ENCODE results near the gene UGT2A3.

UGT2A3 gene

GRCh38 chr4:68909385-68909784 lies 42.2 kb downstream of the UGT2A3 start:
- no peak for DNase-seq

DNA sequence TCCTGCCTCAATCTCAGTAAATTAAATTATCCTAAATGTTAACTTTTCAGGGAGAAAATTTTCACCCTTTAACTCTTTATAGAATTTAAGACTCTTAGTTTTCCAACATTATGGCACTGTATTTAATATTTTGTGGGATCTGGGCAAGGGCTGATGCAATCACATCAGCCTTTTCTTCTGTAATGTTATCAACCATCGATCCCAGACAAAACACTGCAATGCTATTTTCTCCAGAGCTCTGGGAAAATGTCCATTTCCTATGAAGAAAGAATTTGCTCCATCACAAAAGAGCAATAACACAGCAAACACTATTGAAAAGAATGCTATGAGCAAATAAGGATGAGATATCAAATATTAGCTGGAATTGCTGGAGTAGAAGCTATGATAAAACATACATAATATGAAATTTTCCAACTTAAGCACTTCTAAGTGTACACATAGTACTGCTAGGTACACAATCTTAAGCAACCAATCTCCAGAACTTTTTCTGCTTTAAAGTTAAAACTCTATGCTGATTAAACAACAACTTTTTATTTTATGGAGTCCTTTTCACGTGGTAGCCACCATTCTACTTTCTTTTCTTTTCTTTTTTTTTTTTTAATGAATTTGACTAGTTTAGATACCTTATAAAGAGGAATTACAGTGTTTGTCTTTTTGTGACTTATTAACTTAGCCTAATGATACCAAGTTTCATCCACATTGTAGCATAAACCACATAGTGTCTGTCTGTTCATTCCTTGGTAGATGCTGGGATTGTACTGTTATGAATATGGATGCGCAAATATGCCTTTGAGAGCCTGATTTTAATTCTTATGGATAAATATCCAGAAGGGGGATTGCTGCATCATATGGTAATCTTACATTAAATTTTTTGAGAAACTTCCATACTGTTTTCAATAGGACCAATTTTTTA lies 43.6 kb downstream of the UGT2A3 start:
- no peak for DNase-seq

GRCh38 chr4:68907245-68907644 lies 44.4 kb downstream of the UGT2A3 start:
- no peak for DNase-seq

- no peak for DNase-seq
Observed at GRCh38 chr4:68906780-68907137, 44.8 kb downstream of the UGT2A3 start.

DNA sequence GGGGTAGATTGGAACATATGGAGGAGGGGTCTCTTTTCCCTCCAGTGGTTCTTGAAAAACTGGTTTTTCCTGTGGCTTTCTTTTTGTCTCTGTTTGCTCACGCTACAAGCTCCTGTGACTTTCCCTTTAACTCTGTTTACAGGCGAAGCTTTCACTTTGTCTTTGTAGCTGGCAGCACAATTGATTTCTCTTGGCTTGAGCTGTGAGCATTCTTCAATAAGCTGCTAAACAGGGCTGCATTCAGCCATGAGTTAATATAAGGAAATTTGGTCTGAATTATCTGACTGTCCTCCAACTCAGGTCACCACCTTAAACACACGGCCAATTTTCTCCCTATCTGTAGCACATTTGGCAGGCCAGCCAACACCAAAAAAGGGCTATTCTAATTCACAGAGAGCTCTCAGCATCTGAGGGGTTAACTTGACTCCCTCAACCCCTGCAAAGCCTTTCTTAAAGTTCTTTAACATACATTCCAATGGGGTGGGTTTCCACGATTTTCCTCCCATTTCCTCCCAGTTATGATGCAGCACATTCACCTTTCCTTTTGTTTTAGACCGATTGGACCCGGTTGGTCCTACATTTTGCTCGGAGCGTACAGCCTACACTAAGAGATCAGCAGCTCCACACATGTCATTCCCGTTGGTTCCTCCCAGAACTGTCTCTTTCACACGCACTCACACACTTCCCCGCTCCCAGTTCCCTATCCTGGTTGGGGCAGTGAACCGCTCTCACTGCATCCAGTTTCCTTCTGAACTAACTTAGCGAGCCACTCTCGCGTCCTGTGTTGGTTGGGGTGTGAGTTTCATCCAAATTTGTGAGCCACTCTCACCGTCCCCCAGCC lies 45.4 kb downstream of the UGT2A3 start:
- DNase-seq, result peak; percentile 85

- DNase-seq, result no peak
Observed at GRCh38 chr4:68905598-68905938, 46.0 kb downstream of the UGT2A3 start.

GRCh38 chr4:68904786-68905185 lies 46.8 kb downstream of the UGT2A3 start:
- peak; percentile 20 for DNase-seq

DNA sequence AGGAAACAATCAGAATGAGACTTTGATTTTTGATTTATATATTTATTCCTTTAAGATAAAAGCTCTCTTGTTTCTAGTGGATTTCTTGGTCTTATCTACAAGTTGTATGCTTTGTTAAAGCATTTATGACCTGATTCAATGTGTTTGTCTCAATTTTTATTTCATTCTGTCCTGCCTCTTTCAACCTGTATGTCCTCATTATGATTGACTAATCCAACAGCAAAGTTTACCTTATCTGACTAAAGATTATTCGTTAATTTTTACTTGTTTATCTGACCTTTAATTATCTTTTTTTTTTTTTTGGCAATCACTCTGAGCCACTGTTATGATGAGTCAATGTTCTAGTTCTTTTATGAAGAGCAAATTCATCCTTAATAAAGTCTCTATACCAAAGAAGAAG lies 54.9 kb downstream of the UGT2A3 start:
- DNase-seq, result no peak

GRCh38 chr4:68895561-68896198 lies 55.9 kb downstream of the UGT2A3 start:
- no peak for DNase-seq

- no peak for DNase-seq
Observed at GRCh38 chr4:68892861-68893260, 58.7 kb downstream of the UGT2A3 start.

GRCh38 chr4:68891678-68892077 lies 59.9 kb downstream of the UGT2A3 start:
- no peak for DNase-seq

- DNase-seq, result no peak
Observed at GRCh38 chr4:68885545-68885944, 66.1 kb downstream of the UGT2A3 start.

DNA sequence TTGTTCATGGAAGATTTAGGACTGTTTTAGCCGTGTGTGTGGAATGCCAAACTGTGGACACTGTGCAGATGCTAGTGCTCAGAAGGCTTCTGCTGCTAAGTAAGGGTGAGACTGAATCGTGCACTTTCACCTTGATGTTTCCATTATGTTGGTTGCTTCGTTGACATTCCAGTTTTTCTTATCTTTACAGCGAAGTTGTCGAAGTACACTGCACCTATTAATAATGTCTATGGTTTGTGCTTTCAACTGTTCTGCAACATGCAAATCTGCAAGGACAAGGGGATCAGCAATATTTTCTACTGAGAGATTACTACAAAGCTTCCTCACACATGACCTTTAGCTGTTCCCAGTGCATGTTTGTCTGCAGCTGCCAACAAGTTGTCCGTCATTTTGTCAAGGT lies 67.7 kb downstream of the UGT2A3 start:
- no peak for DNase-seq
